GM18867 (cell line): ENCODE measurements around the gene CELF5.
"Not testable (repeated sequence)": the region's sequence is repeated elsewhere in the genome, so short reads cannot be mapped to it uniquely, and the experiment has no call there.

ENCODE experiments used
- ATAC-seq: cut with Tn5 transposase; IDR thresholded peaks from one replicate; pipeline ENCODE4 v1.9.1; 2021; ENCODE audit warnings: mild to moderate bottlenecking, moderate library complexity; ENCODE audit not compliant: unreplicated experiment

The CELF5 gene

DNA sequence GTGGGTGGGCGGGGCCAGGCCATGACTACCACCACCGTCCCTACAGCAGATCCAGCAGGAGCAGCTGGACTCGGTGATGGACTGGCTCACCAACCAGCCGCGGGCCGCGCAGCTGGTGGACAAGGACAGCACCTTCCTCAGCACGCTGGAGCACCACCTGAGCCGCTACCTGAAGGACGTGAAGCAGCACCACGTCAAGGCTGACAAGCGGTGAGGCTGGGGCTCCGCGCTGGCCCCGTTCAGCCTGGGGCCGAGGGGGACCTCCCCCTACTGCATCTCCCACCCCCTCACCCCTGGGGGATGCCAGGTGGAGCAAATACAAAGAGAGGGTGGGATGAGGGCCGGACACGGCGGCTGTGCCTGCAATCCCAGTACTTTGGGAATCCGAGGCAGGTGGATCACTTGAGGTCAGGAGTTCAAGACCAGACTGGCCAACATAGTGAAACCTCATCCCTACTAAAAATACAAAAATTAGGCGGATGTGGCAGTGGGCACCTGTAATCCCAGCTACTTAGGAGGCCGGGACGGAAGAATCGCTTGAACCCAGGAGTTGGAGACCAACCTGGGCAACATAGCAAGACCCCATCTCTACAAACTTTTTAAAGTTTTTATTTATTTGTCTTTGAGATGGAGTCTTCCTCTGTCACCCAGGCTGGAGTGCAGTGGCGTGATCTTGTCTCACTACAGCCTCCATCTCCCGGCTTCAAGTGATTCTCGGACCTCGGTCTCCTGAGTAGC is 18.1 kb upstream of the CELF5 start:
- ATAC-seq = no peak

DNA sequence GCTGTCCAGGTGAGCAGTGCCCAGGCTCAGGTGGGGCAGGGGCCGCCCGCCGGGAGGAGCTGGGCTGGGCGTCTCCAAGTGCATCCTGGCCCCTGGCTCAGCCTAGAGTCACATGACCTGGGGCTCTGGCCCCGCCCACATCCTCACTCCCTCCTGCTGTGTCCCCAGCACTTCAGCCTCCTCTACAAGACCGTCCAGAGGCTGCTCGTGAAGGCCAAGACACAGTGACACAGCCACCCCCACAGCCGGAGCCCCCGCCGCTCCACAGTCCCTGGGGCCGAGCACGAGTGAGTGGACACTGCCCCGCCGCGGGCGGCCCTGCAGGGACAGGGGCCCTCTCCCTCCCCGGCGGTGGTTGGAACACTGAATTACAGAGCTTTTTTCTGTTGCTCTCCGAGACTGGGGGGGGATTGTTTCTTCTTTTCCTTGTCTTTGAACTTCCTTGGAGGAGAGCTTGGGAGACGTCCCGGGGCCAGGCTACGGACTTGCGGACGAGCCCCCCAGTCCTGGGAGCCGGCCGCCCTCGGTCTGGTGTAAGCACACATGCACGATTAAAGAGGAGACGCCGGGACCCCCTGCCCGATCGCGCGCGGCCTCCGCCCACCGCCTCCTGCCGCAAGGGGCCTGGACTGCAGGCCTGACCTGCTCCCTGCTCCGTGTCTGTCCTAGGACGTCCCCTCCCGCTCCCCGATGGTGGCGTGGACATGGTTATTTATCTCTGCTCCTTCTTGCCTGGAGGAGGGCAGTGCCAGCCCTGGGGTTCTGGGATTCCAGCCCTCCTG is 16.8 kb upstream of the CELF5 start:
- no peak for ATAC-seq

DNA sequence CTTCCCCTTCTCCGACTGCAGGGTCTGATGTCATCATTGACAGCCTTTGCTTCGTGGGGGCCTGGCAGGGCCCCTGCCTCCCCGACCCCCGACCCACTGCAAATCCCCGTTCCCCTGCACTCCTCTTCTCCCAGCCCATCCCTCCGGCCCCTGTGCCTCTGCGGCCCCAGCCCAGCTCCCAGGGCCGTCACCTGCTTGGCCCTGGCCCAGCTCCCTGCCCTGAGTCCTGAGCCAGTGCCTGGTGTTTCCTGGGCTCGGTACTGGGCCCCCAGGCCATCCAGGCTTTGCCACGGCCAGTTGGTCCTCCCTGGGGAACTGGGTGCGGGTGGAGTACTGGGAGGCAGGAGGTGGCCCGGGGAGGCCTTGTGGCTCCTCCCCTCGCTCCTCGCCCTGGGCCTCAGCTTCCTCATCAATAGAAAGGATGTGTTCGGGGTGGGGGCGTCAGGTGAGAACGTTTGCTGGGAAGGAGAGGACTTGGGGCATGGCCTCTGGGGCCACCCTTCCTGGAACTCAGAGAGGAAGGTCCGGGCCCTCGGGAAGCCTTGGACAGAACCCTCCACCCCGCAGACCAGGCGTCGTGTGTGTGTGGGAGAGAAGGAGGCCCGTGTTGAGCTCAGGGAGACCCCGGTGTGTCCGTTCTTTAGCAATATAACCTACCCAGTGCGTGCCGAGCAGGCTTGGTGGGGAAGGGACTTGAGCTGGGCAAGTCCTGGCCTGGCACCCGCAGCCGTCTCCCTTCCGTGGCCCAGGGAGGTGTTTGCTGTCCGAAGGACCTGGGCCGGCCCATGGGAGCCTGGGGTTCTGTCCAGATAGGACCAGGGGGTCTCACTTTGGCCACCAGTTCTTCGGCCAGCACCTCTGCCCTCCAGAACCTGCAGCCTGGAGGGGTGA is 15.9 kb upstream of the CELF5 start:
- ATAC-seq = no peak

DNA sequence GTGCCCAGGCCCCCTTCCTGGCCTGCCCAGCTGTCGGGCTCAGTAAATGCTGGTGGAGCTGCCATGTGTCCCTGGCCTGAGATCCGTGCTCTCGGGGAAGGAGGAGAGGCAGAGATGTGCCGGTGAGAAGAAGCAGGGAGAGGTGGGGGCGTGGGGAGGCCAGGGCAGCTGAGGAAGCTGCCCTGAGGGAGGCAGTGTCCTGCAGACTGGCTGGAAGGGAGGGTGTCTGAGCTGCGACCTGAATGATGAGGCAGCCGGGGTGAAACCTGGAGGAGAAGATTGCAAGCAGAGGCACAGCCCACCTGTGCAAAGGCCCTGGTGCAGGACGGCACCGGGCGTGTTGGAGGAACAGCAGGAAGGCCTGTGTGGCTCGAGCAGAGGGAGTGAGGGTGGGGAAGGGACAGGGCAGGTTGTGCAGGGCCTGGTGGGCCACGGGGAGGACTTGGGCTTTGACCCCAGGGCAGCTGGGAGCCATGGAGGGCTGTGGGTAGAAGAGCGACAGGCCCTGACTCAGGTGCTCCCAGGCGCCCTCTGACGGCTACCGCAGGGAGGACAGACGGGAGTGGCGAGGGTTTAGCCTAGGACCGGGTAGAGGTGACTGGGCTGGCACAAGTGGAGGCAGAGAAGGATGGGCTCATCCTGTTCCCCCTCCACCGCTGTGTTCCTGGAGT is 14.0 kb upstream of the CELF5 start:
- ATAC-seq = no peak

DNA sequence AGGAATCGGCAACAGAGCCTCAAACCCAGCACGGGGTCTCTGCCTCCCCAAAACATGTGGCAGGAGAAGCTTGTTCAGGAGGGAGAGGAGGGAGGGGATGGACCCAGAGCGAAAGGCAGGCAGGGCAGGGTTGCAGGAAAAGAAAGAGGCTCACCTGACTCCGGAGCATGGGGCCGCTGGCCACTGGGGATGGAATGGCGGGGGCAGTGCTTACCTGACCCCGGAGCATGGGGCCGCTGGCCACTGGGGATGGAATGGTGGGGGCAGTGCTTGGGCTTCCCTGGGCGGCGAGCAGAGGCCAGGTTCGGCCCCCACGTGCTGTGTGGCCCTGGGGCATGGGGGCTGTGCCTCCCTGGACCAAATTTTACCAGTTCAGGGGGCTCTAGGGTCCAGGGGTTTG is 13.3 kb upstream of the CELF5 start:
- ATAC-seq = no peak

DNA sequence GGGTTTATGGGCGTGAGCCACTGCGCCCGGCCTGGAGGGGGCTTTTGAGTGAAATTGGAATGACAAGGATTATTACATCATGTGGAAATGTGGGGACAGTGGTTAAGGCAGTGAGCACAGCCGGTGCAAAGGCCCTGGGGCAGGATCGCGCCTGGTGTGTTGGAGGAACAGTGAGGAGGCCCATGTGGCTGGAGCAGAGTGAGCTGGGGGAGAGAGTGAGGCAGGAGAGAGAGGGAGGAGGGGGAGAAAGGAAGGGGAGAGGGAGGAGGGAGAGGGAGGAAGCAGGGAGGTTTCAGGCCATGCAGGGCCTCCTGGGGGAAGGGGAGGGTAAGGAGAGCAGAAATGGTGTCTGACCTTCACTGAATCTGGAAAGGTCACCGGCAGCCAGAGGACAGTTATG is 11.3 kb upstream of the CELF5 start:
- no peak for ATAC-seq

DNA sequence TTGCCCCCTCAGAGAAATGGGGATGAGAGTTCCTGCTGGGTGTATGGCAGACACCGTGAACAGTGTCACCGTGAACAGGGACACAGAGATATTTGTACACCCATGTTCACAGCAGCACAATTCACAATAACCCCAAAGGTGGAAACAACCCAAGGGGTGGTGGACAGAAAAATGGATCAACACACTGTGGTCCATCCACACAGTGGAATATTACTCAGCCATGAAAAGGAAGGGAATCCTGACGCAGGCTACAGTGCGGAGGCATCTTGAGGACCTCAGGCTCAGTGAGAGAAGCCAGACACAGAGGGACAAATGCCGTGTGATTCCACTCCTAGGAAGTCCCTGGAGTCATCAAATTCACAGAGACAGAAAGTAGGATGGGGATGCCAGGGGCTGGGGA is 7.6 kb upstream of the CELF5 start:
- ATAC-seq = no peak

DNA sequence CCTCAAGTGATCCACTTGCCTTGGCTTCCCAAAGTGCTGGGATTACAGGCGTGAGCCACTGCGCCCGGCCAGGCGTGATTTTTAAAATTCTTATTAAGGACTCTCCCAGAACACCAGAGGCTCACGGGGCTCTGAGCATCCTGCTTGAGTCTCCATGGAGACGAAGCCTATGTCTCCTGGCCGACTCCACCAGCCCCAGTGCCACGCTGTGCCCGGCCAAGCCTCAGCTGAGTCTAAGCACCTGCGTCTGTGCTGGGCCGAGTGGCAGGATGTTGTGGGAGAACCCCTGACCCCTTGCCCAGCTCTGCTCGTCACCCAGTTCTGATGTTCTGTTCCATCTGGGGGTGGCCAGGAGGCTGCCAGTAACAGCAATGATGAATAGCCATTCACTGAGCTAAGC is 3.9 kb upstream of the CELF5 start:
- ATAC-seq = no peak

DNA sequence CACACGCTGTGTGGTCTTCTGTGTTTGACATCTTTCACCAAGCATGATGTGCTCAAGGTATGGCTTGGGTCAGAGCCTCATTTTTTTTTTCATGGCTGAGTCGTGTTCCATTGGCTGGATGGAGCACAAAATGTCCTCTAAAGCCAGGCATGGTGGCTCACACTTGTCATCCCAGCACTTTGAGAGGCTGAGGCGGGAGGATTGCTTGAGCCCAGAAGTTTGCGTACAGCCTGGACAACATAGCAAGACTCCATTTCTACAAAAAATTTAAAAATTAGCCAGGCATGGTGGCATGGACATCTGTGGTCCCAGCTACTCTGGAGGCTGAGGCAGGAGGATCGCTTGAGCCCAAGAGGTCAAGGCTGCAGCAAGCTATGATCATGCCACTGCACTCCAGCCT is 2.9 kb upstream of the CELF5 start:
- ATAC-seq = not testable (repeated sequence)

DNA sequence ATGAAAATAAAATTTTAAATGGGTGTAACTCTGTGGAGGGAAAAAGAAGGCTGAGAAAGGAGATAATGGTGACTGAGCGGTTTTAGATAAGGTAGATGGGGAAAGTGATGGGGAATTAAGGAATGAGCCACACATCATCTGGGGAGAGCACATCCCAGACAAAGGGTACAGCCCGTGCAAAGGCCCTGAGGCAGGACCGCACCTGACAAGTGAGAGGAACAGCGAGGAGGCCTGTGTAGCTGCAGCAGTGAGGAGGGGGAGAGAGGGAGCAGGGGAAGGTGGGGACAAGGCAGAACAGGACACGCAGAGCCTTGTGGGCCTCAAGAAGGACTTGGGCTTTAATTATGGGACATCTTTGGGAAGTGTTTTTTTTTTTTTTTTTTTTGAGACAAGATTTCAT is 1.8 kb upstream of the CELF5 start:
- no peak for ATAC-seq

DNA sequence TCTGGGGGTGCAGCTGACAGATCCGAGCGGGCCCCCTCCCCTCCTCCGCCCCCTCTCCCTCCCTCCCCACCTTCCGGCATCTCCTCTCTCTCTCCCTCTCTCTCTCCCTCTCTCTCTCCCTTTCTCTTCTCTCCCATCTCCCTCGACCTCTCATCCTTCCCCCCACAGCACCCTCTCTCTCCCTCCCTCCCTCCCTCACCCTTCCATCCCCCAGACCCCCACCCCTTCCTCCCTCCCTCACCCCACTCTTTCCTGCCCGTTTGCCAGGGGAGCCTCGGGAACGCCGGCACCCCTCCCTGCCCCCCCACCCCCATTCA is 666 bp downstream of the CELF5 start:
- ATAC-seq = no peak

DNA sequence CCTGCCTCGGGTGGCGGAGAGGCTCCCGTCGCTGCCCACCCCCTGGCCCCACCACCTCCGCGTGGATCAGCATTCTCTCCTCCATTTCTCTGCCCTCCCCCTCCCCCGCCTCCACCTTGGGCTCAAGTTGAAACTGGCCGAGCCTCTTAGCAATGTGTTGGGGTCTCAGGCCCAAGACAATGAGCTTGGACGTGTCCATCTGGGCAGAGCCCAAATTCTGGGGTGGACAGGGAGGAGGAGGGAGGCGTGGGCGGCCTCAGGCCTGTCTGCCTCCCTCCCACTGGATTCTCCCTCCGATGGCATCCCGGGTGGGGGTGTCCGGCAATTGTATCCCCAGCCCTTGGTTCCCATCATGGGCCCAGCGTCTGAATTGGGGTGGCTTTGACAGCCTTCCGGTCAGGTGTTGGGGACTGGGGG is 1.2 kb downstream of the CELF5 start:
- no peak for ATAC-seq

DNA sequence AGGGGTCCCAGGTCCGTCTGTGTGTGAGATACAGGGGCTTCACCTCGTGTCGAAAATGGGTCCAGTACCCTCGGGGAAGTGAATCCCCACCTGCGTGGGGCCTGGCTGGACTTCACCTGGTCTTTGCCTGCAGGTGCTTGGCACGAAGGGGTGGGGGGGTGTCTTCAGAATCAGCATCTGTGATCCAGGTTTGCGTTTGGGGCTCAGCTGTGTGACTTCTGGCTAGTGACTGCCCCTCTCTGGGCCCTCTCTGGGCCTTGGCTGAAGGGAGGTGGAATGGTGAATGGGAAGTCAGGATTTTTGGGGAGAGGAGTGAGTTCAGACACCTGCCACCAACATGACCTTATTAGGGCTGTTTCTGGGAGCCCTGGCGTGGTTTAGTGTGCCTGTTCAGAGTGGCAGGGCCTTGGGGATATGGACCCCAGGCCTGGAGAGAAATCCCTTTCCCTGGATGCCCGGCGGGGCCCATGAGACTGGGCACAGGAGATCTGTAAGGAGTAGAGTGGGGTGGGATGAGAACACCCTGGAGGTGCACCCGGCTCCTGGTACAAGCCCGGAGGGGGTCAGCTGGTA is 2.7 kb downstream of the CELF5 start:
- no peak for ATAC-seq

DNA sequence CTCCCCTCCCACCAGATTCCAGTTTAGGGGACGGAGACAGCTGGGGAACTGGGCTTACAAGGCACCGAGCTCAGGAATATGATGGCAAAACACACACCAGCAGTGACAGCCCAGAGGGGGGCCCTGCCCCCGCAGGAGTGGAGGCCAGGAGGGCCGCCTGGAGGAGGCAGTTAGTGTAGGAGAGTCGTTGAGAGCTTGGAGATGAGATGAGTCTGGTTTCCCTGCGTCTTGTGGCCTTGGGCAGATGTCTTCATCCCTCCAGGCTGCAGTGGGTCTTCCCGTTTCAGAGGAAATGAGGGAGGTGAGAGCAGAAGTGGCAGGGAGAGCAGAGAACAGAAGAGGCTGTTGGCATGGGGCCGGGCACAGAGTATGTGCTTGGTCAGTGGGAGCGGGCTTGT is 4.9 kb downstream of the CELF5 start:
- no peak for ATAC-seq

DNA sequence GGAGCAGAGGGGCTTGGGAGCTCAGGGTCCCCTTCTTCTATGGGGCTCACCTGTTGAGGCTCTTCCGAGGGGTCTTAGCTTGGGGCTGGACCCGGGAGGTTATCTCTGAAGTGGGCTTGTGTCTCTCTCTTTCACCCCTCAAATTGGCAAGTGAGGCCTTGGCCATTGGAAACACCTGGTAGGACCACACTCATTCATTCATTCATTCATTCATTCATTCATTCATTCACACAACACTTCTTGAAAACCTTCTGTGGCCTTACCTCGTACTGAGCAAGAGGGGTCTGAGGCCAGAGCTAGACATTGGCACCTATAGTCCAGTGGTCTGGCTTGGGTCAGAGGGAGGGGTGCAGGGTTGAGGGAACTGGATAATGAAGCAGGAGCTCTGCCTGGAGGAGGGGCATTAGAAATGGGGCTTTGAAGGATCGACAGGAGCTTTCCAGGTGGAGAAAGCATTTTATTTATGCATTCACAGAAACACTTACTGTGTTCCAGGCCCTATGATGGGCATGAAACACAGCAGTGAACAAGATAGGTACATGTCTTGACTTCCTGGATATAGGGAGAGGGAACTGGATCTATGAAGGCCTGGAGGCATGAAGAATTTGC is 5.5 kb downstream of the CELF5 start:
- no peak for ATAC-seq

DNA sequence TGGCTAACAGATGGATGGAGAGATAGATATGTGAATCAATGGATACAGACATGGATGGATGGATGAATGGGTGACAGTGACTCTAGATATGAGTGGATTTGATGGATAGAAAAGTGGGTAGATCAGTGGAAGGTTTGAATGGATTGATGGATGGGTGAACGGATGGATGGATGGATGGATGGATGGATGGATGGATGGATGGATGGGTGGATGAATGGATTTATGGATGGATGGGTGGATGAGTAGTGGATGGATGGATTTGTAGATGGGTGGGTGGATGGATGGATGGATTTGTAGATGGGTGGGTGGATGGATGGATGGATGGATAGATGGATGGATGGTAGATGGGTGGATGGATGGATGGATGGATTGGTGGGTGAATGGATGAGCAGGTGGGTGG is 6.8 kb downstream of the CELF5 start:
- ATAC-seq = no peak

DNA sequence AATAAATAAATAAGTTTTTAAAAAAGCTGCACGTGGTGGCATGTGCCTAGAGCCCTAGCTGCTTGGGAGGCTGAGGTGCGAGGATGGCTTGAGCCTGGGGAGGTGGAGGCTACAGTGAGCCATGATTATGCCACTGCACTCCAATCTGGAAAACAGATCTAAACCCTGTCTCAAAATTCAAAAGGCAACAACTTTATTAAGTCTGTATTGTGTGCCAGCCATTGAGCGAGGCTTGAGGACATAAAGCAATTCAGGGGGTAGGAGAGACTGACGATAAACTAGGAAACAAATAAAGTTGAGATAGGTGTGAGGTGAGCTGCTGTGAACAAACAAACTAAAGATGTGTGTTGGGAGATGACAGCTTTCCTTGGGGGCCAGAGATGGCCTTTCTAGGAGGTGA is 8.7 kb downstream of the CELF5 start:
- no peak for ATAC-seq

DNA sequence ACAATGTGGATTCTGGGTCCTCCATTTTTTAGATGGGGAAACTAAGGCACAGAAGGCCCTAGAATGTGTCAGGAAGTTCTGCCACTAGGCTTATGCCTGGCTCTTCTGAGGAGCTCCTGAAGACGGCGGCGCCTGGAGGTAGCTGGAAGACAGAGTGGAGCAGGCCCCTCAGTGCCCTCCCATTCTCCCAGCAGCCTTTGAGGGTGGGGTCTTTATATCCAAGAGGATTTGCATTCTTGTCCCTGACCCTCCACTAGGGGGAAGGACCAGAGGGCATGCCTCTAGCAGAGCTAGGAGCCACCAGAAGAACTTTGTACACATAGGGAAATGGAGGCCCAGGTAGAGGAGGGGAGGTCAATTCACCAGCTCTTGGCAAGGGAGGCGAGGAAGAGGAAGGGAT is 9.4 kb downstream of the CELF5 start:
- no peak for ATAC-seq

DNA sequence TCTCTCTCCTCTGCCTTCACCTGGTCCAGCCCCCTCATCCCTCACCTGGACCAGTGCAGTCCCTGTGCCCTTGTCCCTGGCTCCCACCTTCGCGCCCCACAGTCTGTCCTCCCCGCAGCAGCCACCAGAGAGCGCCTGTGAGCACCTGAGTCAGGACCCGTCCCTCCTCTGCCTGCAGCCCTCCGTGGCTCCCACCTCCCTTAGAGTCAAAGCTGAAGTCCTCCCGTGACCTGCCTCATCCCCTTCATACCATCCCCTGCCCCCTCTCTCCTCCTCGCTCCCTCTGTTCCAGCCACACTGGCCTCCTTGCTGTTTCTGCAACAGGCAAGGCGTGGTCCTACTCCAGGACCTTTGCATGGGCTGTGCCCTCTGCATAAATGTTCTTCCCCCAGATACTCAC is 10.3 kb downstream of the CELF5 start:
- ATAC-seq = no peak

DNA sequence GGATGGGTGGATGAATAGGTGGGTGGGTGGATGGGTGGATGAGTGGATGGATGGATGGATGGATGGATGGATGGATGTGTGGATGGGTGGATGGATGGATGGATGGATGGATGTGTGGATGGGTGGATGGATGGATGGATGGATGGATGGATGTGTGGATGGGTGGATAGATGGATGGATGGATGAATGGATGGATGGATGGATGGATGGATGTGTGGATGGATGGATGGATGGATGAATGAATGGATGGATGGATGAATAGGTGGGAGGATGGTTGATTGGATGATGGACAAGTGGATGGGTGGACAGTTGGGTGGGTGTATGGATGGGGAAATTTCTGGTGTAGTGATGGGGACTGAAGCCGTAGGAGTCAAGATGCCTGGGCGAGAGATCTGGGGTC is 11.1 kb downstream of the CELF5 start:
- ATAC-seq = not testable (repeated sequence)
